AG09319 (cell line): ENCODE measurements around the gene HOXB3.

ENCODE experiments used
- DNase-seq: peaks from one replicate; pipeline ENCODE4 v3.0.0-alpha.2; 2010; ENCODE audit warnings: low read depth; ENCODE audit errors: extremely low read depth
- CTCF ChIP-seq: IDR thresholded peaks from 2 replicates; pipeline ENCODE4 v1.5.1; 2011; ENCODE audit warnings: low read depth, mild to moderate bottlenecking, inconsistent platforms, low read length, moderate library complexity

The HOXB3 gene

GRCh38 chr17:48545022-48545375, 45.0 kb downstream of the HOXB3 start, which contains the start of gene HOXB2:
Gene HOXB2, minus strand, starts transcription at chr17:48545109. Its CDS starts 198 bp downstream, at chr17:48544911.
- no peak for DNase-seq
- no peak for TF ChIP-seq CTCF

- TF ChIP-seq CTCF: no peak
- DNase-seq: no peak
These were observed 45.6 kb downstream of the HOXB3 start for GRCh38 chr17:48544349-48545021.

DNA sequence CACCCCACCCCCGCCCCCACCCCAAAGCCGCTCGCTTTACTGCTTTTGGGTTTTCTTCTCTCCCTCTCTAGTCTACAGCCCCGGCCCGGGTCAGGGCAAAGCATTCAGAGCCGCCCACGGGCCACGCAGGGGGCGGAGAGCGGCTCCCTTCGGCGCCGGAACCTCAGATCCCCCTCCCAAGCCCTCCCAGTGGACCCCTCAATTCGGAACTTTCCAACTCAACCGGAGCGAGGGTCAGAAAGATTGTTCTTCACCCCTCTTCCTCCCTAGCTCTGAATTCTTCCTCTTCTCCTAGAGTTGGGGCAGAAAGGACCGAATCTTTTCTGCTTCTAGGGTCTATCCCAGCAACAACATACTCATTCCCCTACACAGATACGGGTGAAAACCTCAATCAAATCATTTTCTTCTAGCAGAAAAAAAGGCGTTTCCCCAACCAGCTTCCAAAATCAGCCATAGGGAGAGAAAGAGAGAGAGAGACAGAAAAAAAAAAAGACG, 46.1 kb downstream of the HOXB3 start:
- DNase-seq: no peak
- no peak for TF ChIP-seq CTCF

DNA sequence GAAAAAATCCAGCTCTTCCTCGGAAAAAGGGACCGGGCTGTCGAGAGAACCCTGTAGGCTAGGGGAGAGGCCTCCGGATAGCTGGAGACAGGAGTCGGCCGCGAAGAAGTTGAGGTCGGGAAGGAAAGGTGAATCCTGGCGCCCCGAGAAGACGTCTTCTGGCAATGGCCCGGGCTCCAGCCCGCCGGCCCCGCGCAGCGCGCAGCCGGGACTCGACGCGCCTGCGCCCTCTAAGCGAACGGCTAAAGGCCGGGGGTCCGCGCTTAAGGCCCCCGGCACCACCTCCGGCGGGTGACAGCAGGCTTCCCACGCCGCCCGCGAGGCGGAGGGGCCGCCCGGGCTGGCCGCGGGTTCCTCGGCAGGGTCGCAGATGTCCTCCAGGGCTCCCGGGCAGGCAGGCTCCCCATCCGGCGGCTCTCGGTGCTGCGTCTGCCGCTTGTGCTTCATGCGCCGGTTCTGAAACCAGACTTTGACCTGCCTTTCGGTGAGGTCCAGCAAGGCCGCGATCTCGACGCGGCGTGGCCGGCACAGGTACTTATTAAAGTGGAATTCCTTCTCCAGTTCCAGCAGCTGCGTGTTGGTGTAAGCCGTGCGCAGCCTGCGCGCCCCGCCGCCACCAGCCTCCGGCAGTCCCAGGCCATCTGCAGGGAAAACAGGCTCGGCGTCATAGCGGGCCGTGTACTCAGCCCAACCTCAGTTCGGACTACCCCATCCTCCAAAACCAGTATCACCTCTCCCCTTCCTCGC, 46.8 kb downstream of the HOXB3 start:
- DNase-seq: no peak
- TF ChIP-seq CTCF: no peak; the same call in 1 of the 2 replicates

DNA sequence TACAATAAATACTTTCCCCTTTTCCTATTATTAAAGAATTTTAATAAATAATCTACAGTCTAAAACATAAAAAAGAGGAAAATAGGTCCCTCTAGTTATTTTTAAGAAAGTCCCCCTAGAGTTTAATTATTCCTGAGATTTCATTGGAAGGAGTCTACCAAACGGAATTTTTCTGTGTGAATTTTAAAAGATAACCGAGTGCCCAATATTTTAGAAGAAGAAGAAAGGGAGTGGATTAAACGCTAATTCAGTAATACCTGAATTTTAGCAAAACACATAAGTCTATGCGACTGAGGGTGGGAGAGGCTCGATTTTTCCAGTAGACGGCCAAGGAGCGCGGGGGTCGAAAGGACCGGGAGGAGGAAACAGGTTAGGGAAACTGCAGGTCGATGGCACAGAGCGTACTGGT, 47.3 kb downstream of the HOXB3 start:
- DNase-seq: no peak

GRCh38 chr17:48542114-48542656, 47.9 kb downstream of the HOXB3 start:
- TF ChIP-seq CTCF: no peak
- no peak for DNase-seq

More for the DNA sequence above, 47.3 kb downstream of the HOXB3 start:
- TF ChIP-seq CTCF: no peak

- no peak for TF ChIP-seq CTCF
- DNase-seq: no peak
These were observed 48.4 kb downstream of the HOXB3 start for GRCh38 chr17:48541577-48542113.
